ENCODE measurements around the gene PRKACB. TPM values are rescaled to one million over a fixed set of nuclear protein-coding genes. Genes with fewer than 3 reads are reported as not detected.
"Not testable (repeated sequence)": the region's sequence is repeated elsewhere in the genome, so short reads cannot be mapped to it uniquely, and the experiment has no call there.

PRKACB gene
- total RNA-seq, 1 donor from 2014 or later = 34.9 TPM

DNA sequence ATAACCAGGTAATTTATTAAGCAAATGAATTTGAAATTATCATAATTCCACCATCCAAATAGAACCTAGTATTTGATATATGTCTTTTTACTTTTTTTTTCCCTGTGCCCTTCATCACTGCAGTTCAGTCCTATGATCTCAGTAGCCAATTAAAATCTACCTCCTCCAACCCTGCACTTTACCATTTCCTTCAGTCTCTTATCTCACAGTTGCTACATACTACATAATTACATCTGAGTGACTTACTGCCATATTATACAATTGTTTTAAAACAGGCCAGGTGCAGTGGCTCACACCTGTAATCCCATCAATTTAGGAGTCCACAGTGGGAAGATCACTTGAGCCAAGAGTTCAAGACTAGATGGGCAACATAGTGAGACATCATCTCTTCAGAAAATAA, 73.2 kb downstream of the PRKACB start:
- TF ChIP-seq, protein P1, sequence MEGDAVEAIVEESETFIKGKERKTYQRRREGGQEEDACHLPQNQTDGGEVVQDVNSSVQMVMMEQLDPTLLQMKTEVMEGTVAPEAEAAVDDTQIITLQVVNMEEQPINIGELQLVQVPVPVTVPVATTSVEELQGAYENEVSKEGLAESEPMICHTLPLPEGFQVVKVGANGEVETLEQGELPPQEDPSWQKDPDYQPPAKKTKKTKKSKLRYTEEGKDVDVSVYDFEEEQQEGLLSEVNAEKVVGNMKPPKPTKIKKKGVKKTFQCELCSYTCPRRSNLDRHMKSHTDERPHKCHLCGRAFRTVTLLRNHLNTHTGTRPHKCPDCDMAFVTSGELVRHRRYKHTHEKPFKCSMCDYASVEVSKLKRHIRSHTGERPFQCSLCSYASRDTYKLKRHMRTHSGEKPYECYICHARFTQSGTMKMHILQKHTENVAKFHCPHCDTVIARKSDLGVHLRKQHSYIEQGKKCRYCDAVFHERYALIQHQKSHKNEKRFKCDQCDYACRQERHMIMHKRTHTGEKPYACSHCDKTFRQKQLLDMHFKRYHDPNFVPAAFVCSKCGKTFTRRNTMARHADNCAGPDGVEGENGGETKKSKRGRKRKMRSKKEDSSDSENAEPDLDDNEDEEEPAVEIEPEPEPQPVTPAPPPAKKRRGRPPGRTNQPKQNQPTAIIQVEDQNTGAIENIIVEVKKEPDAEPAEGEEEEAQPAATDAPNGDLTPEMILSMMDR (IDR thresholded peaks at IDR 0.05; ENCODE audit: borderline replicate concordance) = no peak
- peaks cover 30% of the 10 kb centered on the region for H3K9me3 ChIP-seq (replicated peaks)
- intact Hi-C loops (cut with micrococcal nuclease) = no loop called here
- no peak for DNase-seq
- H3K4me3 ChIP-seq = no peak overlapping the region
- H3K27me3 ChIP-seq (ENCODE audit: low read depth) = no peaks in the 10 kb centered on the region
- no peak overlapping the region for H3K27ac ChIP-seq (replicated peaks)
- peaks cover 14% of the 10 kb centered on the region for H3K36me3 ChIP-seq
- no peaks in the 10 kb centered on the region for H3K4me1 ChIP-seq

DNA sequence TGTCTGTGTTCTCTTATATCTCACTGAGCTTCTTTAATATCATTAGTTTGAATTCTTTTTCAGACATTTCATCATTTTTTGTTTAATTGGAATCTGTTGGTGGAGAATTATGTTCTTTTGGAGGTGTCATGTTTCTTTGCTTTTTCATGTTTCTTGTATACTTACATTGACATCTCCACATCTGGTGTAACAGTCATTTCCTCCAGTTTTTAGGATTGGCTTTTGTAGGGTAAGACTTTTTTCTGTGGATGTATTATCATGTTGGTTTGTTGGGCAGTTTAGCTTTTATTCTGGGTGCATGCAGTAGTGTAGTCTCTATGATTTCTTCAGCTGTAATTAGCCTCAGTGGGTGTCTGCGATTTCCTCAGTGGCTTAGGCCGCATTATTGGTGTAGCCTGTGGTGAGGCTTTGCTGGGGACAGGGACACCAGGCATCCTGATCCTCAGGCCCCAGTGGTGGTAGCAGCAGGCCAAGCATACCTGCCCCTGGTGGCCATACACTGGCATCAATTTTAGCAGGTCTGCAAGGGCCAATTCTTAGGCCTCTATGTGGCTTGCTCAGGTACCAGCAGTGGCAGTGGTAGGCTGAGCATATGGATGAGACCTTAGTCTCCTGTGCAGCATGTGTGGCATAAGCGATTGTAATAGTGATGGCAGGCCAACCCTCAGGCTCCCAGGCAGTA, 79.8 kb downstream of the PRKACB start:
- Histone ChIP-seq H3K27me3 (ENCODE audit: low read depth) (no peaks in the 10 kb centered on the region), H3K36me3 (peaks cover 11% of the 10 kb centered on the region), H3K4me3 (no peak overlapping the region), H3K9me3 (replicated peaks) (peaks cover 45% of the 10 kb centered on the region), H3K27ac (replicated peaks) (no peak overlapping the region), H3K4me1 (no peaks in the 10 kb centered on the region)
- DNase-seq = no peak
- TF ChIP-seq, protein P1 (IDR thresholded peaks at IDR 0.05; ENCODE audit: borderline replicate concordance) = no peak
- intact Hi-C loops (cut with micrococcal nuclease) = no loop called here

DNA sequence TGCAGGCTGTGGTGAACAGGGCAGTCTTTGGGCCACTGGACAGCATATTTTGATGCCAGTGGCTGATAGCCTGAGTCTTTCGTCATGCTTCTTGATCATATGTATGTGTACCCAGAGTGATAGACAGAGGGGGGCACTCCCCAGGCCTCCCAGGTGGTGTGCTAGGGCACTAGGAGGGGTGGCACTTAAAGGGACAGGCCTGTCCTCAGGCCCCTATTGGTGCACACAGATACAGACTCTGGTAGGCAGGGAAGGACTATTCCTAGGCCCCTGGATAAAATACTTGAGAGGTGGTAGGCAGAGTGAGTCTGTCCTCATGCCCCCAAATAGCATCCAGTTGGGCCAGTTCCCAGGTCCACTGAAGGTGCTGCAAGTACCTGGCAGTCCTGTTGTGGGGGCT, 80.8 kb downstream of the PRKACB start:
- no peaks in the 10 kb centered on the region for H3K27me3 ChIP-seq (ENCODE audit: low read depth)
- no peak for DNase-seq
- no peak overlapping the region for H3K4me3 ChIP-seq
- no peak overlapping the region for H3K27ac ChIP-seq (replicated peaks)
- peaks cover 5% of the 10 kb centered on the region for H3K36me3 ChIP-seq
- H3K9me3 ChIP-seq (replicated peaks) = peaks cover 35% of the 10 kb centered on the region
- intact Hi-C loops (cut with micrococcal nuclease) = no loop called here
- TF ChIP-seq, protein P1 (IDR thresholded peaks at IDR 0.05; ENCODE audit: borderline replicate concordance) = no peak
- H3K4me1 ChIP-seq = no peaks in the 10 kb centered on the region

DNA sequence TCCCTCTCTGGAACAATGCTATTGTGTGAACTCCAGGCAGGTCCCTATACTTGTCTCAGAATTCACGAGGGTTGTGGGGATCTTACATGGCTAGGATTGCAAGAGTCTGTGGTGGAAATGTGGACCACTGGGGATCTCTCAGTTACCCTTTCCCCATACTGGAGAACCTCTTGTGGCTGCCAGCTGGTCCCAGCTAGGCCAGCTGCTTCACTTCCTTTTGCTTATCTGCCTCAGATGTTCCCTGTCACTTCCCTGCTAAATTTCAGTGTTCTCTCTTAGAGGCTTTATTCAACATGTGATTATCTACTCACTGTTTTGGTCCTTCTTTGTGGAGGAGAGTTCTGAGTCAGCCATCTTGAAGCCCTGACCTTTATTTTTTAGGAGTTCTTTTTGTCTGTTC, 81.6 kb downstream of the PRKACB start:
- intact Hi-C loops (cut with micrococcal nuclease) = no loop called here
- H3K4me1 ChIP-seq = no peaks in the 10 kb centered on the region
- H3K4me3 ChIP-seq = no peak overlapping the region
- DNase-seq = no peak
- peaks cover 5% of the 10 kb centered on the region for H3K36me3 ChIP-seq
- H3K27me3 ChIP-seq (ENCODE audit: low read depth) = no peaks in the 10 kb centered on the region
- TF ChIP-seq, protein P1 (IDR thresholded peaks at IDR 0.05; ENCODE audit: borderline replicate concordance) = no peak
- H3K9me3 ChIP-seq (replicated peaks) = peaks cover 28% of the 10 kb centered on the region
- H3K27ac ChIP-seq (replicated peaks) = no peak overlapping the region

DNA sequence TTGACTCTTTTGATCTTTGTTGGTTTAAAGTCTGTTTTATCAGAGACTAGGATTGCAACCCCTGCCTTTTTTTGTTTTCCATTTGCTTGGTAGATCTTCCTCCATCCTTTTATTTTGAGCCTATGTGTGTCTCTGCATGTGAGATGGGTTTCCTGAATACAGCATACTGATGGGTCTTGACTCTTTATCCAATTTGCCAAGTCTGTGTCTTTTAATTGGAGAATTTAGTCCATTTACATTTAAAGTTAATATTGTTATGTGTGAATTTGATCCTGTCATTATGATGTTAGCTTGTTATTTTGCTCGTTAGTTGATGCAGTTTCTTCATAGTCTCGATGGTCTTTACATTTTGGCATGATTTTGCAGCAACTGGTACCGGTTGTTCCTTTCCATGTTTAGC, 88.6 kb downstream of the PRKACB start:
- H3K4me3 ChIP-seq; H3K4me1 ChIP-seq; intact Hi-C loops (cut with micrococcal nuclease); H3K9me3 ChIP-seq (replicated peaks); DNase-seq; H3K27me3 ChIP-seq (ENCODE audit: low read depth); H3K27ac ChIP-seq (replicated peaks): not testable (repeated sequence)
- peaks cover 10% of the 10 kb centered on the region for H3K36me3 ChIP-seq

DNA sequence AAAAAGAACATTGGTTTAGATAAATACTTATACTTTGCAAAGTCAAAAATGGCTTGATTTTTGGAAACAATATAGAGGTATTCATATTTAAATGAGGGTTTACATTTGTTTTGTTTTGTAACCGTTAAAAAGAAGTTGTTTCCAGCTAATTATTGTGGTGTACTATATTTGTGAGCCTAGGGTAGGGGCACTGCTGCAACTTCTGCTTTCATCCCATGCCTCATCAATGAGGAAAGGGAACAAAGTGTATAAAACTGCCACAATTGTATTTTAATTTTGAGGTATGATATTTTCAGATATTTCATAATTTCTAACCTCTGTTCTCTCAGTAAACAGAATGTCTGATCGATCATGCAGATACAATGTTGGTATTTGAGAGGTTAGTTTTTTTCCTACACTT, 92.2 kb downstream of the PRKACB start:
- Histone ChIP-seq H3K4me3 (no peak overlapping the region), H3K27ac (replicated peaks) (no peak overlapping the region), H3K27me3 (ENCODE audit: low read depth) (no peaks in the 10 kb centered on the region), H3K4me1 (no peaks in the 10 kb centered on the region), H3K36me3 (peaks cover 10% of the 10 kb centered on the region), H3K9me3 (replicated peaks) (peaks cover 4% of the 10 kb centered on the region)
- TF ChIP-seq, protein P1 (IDR thresholded peaks at IDR 0.05; ENCODE audit: borderline replicate concordance) = no peak
- intact Hi-C loops (cut with micrococcal nuclease) = no loop called here
- no peak for DNase-seq
